ENCODE results near the gene OR8H1. TPM values are rescaled to one million over a fixed set of nuclear protein-coding genes. Genes with fewer than 3 reads are reported as not detected.

OR8H1 gene, protein sequence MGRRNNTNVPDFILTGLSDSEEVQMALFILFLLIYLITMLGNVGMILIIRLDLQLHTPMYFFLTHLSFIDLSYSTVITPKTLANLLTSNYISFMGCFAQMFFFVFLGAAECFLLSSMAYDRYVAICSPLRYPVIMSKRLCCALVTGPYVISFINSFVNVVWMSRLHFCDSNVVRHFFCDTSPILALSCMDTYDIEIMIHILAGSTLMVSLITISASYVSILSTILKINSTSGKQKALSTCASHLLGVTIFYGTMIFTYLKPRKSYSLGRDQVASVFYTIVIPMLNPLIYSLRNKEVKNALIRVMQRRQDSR
- not detected for polyA plus RNA-seq
- long read RNA-seq, donor 1, result 0 reads
- long read RNA-seq, donor 2, result 0 reads
- long read RNA-seq, donor 3, result 0 reads
- long read RNA-seq, donor 4, result 0 reads
- long read RNA-seq, donor 5, result 0 reads
- long read RNA-seq, donor 6, result 0 reads
- long read RNA-seq, donor 7, result 0 reads
- long read RNA-seq, donor 8, result 0 reads
- long read RNA-seq, donor 9, result 0 reads
- long read RNA-seq, donor 10, result 0 reads
- long read RNA-seq, donor 11, result 0 reads

- no CpG with 5 or more reads among the region's 2 CpGs for WGBS (ENCODE audit: insufficient coverage, low lambda C conversion rate)
- no peak within 1 kb of the TSS for H3K27ac ChIP-seq (ENCODE audit: low read length)
- no peaks in the 10 kb centered on the region for H3K4me1 ChIP-seq (ENCODE audit: control insufficient read depth, insufficient read depth, low read length)
- no peak for DNase-seq
- H3K4me3 ChIP-seq (ENCODE audit: low read length), result no peak within 1 kb of the TSS
- no peaks in the 10 kb centered on the region for H3K36me3 ChIP-seq (ENCODE audit: control insufficient read depth, insufficient read depth, low read length)
- no peaks in the 10 kb centered on the region for H3K9me3 ChIP-seq (ENCODE audit: control insufficient read depth, low read depth, low read length)
- H3K27me3 ChIP-seq (ENCODE audit: control insufficient read depth, insufficient read depth, low read length), result no peaks in the 10 kb centered on the region
Measured at GRCh38 chr11:56292154-56292553, at the start of gene OR8H1. OR8H1 (minus strand) TSS chr11:56292254; CDS start chr11:56291062, 1,192 bp downstream.

GRCh38 chr11:56340289-56340688, 48.2 kb upstream of the OR8H1 start:
- Histone ChIP-seq H3K4me3 (ENCODE audit: low read length) (no peak overlapping the region), H3K9me3 (ENCODE audit: control insufficient read depth, low read depth, low read length) (no peaks in the 10 kb centered on the region), H3K27ac (ENCODE audit: low read length) (no peak overlapping the region), H3K4me1 (ENCODE audit: control insufficient read depth, insufficient read depth, low read length) (no peaks in the 10 kb centered on the region), H3K27me3 (ENCODE audit: control insufficient read depth, insufficient read depth, low read length) (no peaks in the 10 kb centered on the region), H3K36me3 (ENCODE audit: control insufficient read depth, insufficient read depth, low read length) (no peaks in the 10 kb centered on the region)
- no peak for DNase-seq

GRCh38 chr11:56333156-56333555, 41.1 kb upstream of the OR8H1 start:
- Histone ChIP-seq H3K27ac (ENCODE audit: low read length) (no peak overlapping the region), H3K27me3 (ENCODE audit: control insufficient read depth, insufficient read depth, low read length) (no peaks in the 10 kb centered on the region), H3K4me3 (ENCODE audit: low read length) (no peak overlapping the region), H3K36me3 (ENCODE audit: control insufficient read depth, insufficient read depth, low read length) (no peaks in the 10 kb centered on the region), H3K9me3 (ENCODE audit: control insufficient read depth, low read depth, low read length) (peaks cover 7% of the 10 kb centered on the region), H3K4me1 (ENCODE audit: control insufficient read depth, insufficient read depth, low read length) (no peaks in the 10 kb centered on the region)
- no peak for DNase-seq
- WGBS (ENCODE audit: insufficient coverage, low lambda C conversion rate), result no CpG with 5 or more reads among the region's 3 CpGs

GRCh38 chr11:56331861-56332491, 39.9 kb upstream of the OR8H1 start:
- Histone ChIP-seq H3K27me3 (ENCODE audit: control insufficient read depth, insufficient read depth, low read length) (no peaks in the 10 kb centered on the region), H3K36me3 (ENCODE audit: control insufficient read depth, insufficient read depth, low read length) (no peaks in the 10 kb centered on the region), H3K27ac (ENCODE audit: low read length) (no peak overlapping the region), H3K9me3 (ENCODE audit: control insufficient read depth, low read depth, low read length) (peaks cover 7% of the 10 kb centered on the region), H3K4me1 (ENCODE audit: control insufficient read depth, insufficient read depth, low read length) (no peaks in the 10 kb centered on the region), H3K4me3 (ENCODE audit: low read length) (no peak overlapping the region)
- DNase-seq, result no peak
- no CpG with 5 or more reads among the region's 34 CpGs for whole genome bisulfite sequencing (ENCODE audit: insufficient coverage, low lambda C conversion rate)

DNA sequence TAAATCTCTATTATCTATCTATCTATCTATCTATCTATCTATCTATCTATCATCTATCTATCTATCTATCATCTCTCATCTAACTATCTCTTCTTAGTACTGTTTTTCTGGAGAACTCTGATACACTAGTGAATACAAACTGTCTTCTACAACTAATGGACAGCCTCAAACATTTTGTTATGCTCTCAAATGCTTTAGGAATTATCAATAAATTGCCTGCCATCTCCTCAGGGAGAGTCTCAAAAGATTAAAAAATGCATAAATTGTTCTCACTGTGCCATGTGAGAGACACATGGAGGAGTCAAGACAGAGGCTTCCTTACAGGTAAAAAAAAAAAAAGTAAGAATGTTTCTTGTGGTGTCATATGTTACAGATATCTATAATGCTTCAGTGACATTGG, 22.8 kb upstream of the OR8H1 start, which contains the start of gene OR8K3:
Gene OR8K3 (plus strand): TSS at position 301 of the 400 bp plus-strand sequence. CDS start 3,163 bp downstream, outside the sequence.
- H3K9me3 ChIP-seq (ENCODE audit: control insufficient read depth, low read depth, low read length), result no peaks in the 10 kb centered on the region
- DNase-seq, result no peak
- no peak within 1 kb of the TSS for H3K27ac ChIP-seq (ENCODE audit: low read length)
- no peak within 1 kb of the TSS for H3K4me3 ChIP-seq (ENCODE audit: low read length)
- no peaks in the 10 kb centered on the region for H3K27me3 ChIP-seq (ENCODE audit: control insufficient read depth, insufficient read depth, low read length)
- no peaks in the 10 kb centered on the region for H3K36me3 ChIP-seq (ENCODE audit: control insufficient read depth, insufficient read depth, low read length)
- H3K4me1 ChIP-seq (ENCODE audit: control insufficient read depth, insufficient read depth, low read length), result no peaks in the 10 kb centered on the region

- no CpG with 5 or more reads among the region's 3 CpGs for WGBS (ENCODE audit: insufficient coverage, low lambda C conversion rate)
Measured at GRCh38 chr11:56307836-56308235, 15.8 kb upstream of the OR8H1 start.

DNA sequence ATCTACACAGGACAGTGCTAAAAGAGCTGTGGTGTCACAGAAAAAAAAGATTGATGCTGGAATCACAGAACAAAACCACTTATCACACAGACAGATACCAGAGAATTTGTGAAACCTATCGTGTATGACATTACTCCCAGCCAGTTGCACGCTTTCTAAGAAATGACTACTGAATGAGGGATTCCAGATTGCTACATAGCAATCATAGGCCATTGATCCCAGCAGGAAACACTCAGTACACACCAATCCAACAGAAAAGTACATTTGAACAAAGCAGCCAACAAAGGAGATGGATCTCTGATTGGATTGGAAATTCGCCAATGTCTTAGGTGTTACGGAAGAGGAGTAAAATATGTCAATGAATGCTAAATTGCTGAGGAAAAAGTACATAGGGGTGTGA, 4.8 kb upstream of the OR8H1 start:
- Histone ChIP-seq H3K9me3 (ENCODE audit: control insufficient read depth, low read depth, low read length) (no peaks in the 10 kb centered on the region), H3K4me3 (ENCODE audit: low read length) (no peak overlapping the region), H3K27ac (ENCODE audit: low read length) (no peak overlapping the region), H3K36me3 (ENCODE audit: control insufficient read depth, insufficient read depth, low read length) (no peaks in the 10 kb centered on the region), H3K4me1 (ENCODE audit: control insufficient read depth, insufficient read depth, low read length) (no peaks in the 10 kb centered on the region), H3K27me3 (ENCODE audit: control insufficient read depth, insufficient read depth, low read length) (no peaks in the 10 kb centered on the region)
- WGBS (ENCODE audit: insufficient coverage, low lambda C conversion rate), result 95% methylated on average over 2 of the region's 4 CpGs
- DNase-seq, result no peak

More at GRCh38 chr11:56307836-56308235, 15.8 kb upstream of the OR8H1 start:
- no peaks in the 10 kb centered on the region for H3K27me3 ChIP-seq (ENCODE audit: control insufficient read depth, insufficient read depth, low read length)
- no peaks in the 10 kb centered on the region for H3K4me1 ChIP-seq (ENCODE audit: control insufficient read depth, insufficient read depth, low read length)
- H3K27ac ChIP-seq (ENCODE audit: low read length), result no peak overlapping the region
- no peaks in the 10 kb centered on the region for H3K9me3 ChIP-seq (ENCODE audit: control insufficient read depth, low read depth, low read length)
- no peak for DNase-seq
- H3K4me3 ChIP-seq (ENCODE audit: low read length), result no peak overlapping the region
- no peaks in the 10 kb centered on the region for H3K36me3 ChIP-seq (ENCODE audit: control insufficient read depth, insufficient read depth, low read length)

DNA sequence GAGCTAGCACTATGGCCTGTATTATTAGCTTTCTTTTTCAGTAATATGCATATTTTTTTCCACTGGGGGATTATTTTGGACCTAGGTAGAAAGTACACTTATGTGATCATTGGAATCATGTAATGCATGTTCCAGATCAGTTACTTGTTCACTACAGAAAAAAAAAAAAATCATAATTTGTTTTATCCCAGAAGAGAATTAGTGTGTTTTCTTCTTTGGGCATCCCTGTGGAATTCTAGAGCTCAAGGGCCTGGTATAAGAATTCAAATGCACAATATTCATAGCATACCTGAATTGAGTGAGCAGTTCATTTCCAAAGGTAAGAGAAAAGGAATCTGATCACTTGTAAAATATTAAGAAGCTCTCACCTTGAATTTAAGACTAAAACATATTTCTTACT, 18.2 kb downstream of the OR8H1 start, which contains the start of gene OR5T1:
Gene OR5T1 (plus strand): TSS at position 301 of the 400 bp plus-strand sequence. CDS start 1,485 bp downstream, outside the sequence.
- no peaks in the 10 kb centered on the region for H3K36me3 ChIP-seq (ENCODE audit: control insufficient read depth, insufficient read depth, low read length)
- no peak within 1 kb of the TSS for H3K4me3 ChIP-seq (ENCODE audit: low read length)
- H3K27me3 ChIP-seq (ENCODE audit: control insufficient read depth, insufficient read depth, low read length), result no peaks in the 10 kb centered on the region
- DNase-seq, result no peak
- peaks cover 3% of the 10 kb centered on the region for H3K9me3 ChIP-seq (ENCODE audit: control insufficient read depth, low read depth, low read length)
- H3K4me1 ChIP-seq (ENCODE audit: control insufficient read depth, insufficient read depth, low read length), result no peaks in the 10 kb centered on the region
- no peak within 1 kb of the TSS for H3K27ac ChIP-seq (ENCODE audit: low read length)

GRCh38 chr11:56271092-56271491, 21.0 kb downstream of the OR8H1 start:
- 0% methylated on average over 1 of the region's 3 CpGs for WGBS (ENCODE audit: insufficient coverage, low lambda C conversion rate)
- H3K9me3 ChIP-seq (ENCODE audit: control insufficient read depth, low read depth, low read length), result no peaks in the 10 kb centered on the region
- no peak for DNase-seq
- H3K4me3 ChIP-seq (ENCODE audit: low read length), result no peak overlapping the region
- no peaks in the 10 kb centered on the region for H3K27me3 ChIP-seq (ENCODE audit: control insufficient read depth, insufficient read depth, low read length)
- H3K4me1 ChIP-seq (ENCODE audit: control insufficient read depth, insufficient read depth, low read length), result no peaks in the 10 kb centered on the region
- no peaks in the 10 kb centered on the region for H3K36me3 ChIP-seq (ENCODE audit: control insufficient read depth, insufficient read depth, low read length)
- no peak overlapping the region for H3K27ac ChIP-seq (ENCODE audit: low read length)

DNA sequence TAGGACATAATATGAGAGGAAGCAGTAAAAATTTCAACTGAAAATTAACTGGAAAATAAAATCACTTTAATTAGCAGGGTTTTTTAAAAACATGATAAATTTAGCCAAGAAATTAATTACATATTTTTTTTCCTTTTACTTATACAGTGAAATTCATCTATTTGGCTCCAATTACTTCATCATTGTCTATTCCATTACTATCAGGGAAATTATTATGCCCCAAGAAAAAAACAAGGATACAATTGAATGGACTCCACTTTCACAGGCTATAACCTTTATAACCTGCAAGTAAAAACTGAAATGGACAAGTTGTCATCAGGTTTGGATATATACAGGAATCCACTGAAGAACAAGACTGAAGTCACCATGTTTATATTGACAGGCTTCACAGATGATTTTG, 40.1 kb downstream of the OR8H1 start, which contains the start of gene OR5T3:
Gene OR5T3 (plus strand): TSS at position 301 of the 400 bp plus-strand sequence. CDS start 0 bp downstream, at position 301.
- no peaks in the 10 kb centered on the region for H3K9me3 ChIP-seq (ENCODE audit: control insufficient read depth, low read depth, low read length)
- no peak for DNase-seq
- no peak within 1 kb of the TSS for H3K4me3 ChIP-seq (ENCODE audit: low read length)
- no peak within 1 kb of the TSS for H3K27ac ChIP-seq (ENCODE audit: low read length)
- no peaks in the 10 kb centered on the region for H3K36me3 ChIP-seq (ENCODE audit: control insufficient read depth, insufficient read depth, low read length)
- no peaks in the 10 kb centered on the region for H3K27me3 ChIP-seq (ENCODE audit: control insufficient read depth, insufficient read depth, low read length)
- no peaks in the 10 kb centered on the region for H3K4me1 ChIP-seq (ENCODE audit: control insufficient read depth, insufficient read depth, low read length)
